Hematopoietic multipotent progenitor cell treated with erythropoietin and hydrocortisone succinate and interleukin-3 and kit ligand, for 8 days (in vitro differentiated cells): ENCODE results near the gene UBE2F.

ENCODE experiments used
- DNase-seq: peaks from one replicate; pipeline ENCODE4 v3.0.0-alpha.2; 2015

UBE2F gene

GRCh38 chr2:238083919-238084318 is 117.1 kb downstream of the UBE2F start:
- no peak for DNase-seq

DNA sequence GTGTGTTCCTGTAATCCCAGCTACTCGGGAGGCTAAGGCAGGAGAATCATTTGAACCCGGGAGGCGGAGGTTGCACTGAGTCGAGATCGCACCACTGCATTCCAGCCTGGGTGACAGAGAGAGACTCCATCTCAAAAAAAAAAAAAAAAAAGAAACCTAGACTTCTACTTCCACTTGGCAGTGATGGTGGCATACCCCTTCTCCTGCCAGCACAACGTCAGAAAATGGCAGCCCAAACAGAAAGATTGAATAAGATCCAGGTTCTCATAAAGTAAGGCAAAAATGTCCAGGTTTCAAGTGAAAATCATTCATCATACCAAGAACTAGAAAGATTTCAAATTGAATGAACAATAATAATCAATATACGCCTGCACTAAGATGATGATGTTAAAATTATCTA is 117.9 kb downstream of the UBE2F start:
- DNase-seq = no peak

DNA sequence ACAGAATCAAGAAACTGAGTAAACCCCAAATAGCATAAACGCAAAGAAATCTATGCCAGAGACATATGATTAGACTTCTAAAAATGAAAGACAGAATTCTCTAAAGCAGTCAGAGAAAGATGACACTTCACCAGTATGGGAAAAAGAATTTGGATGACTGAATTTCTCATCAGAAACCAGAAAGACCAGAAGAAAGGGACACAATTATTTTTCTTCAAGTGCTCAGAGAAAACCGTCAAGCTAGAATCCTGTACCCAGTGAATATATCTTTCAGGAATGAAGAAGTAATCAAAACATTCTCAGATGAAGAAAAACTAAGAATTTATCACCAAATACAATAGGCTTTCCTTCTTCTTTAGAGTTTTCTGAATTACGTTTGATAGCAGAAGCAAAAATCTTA is 119.1 kb downstream of the UBE2F start:
- no peak for DNase-seq

- no peak for DNase-seq
These were observed 120.4 kb downstream of the UBE2F start for GRCh38 chr2:238087211-238087610.

DNA sequence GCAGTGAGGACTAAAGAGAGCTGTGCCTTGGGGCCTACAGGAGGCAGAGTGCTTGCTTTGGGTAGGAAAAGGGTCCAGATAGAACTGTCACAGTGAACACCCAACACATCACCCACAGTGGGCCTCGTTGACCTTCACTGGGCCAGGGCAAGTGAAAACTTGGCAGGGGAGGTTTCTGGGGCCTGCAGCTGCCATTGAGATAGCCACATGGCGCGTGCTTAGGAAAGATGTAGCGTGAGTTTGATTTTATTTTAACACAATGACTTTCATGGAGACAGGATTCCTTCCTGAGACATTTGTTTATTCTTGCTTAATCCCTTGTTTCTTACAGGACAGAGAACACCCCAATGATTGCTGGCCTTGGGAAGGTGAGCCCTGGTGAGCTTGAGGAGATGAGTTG is 124.1 kb downstream of the UBE2F start:
- no peak for DNase-seq

- no peak for DNase-seq
These were observed 124.7 kb downstream of the UBE2F start for GRCh38 chr2:238091436-238092060.
